HG03159 (cell line): ENCODE measurements around the gene NXPE3.

Experiments used
- ATAC-seq: cut with Tn5 transposase; IDR thresholded peaks from one replicate; pipeline ENCODE4 v1.9.1; 2021; ENCODE audit warnings: mild to moderate bottlenecking, moderate library complexity; ENCODE audit not compliant: unreplicated experiment

Gene NXPE3

DNA sequence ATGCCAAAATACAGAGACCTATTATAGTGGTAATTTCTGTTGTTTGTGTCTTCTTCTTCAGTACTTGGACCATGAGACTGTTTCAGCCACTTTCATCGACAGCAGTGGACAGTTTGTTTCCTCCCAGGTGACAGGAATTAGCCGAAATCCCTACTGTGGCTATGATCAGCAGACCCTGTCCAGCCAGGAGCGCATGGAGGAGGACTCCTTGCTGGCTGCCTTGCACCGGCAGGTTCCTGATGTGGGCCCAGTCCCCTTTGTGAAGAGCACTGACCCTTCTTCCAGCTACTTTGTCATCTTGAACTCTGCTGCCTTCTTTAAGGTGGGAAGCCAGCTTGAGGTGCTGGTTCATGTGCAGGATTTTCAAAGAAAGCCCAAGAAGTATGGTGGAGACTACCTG is 22.2 kb downstream of the NXPE3 start:
- no peak for ATAC-seq

DNA sequence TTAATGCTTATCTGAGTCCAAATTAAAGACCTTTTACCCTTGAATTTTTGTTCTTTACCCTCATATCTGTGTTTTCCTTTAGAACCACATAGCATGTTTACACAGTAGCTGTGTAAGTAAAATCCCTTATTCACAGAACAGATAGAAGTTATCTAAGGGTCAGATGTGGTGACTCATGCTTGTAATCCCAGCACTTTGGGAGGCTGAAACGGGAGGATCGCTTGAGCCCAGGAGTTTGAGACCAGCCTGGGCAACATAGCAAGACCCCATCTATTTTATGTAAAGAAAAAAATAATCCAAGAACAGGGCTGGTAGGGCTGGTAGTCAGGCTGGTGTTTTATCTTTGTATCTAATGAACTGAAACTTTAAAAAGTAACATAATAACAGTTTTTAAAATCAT is 23.2 kb downstream of the NXPE3 start:
- ATAC-seq = no peak

DNA sequence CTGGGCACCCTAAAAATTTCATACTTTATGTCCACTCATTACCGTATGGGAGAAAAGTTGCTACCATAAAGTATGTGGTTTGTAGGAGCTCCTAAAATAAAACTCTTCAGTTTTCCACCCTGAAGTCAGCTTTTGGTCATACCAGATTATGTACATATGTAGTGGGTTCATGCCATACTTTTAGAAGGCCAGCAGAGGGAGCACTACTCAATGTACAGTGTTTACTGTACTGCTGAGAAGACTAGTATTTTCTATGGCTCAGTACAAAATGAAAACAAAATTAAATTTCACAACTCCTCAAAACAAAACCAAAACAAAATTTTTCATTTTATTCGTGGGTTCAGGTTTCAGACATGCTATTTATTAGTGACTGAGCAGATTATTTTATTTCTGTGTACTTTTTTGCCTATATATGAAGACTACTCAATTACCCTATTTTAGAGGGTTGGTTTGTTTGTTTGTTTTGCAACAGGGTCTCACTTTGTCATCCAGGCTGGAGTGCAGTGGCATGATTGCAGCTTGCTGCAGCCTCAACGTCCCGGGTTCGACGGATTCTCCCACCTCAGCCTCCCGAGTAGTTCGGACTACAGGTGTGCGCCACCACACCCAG is 24.3 kb downstream of the NXPE3 start:
- ATAC-seq = peak; percentile 93

DNA sequence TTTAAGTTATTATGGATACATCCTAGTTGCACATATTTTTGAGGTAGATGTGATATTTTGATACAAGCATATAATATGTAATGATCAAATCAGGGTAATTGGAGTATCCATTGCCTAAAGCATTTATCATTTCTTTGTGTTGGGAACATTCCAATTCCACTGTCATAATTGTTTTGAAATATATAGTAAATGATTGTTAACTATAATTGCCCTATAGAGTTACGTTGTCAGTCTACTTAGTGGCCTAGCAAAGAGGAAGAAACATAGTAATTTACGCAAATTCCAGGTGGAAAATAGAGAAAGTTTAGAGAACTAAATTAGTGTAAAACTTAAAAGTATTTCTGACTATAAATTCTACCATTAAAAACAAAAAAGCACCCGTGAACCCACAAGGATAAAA is 24.9 kb downstream of the NXPE3 start:
- ATAC-seq = no peak

DNA sequence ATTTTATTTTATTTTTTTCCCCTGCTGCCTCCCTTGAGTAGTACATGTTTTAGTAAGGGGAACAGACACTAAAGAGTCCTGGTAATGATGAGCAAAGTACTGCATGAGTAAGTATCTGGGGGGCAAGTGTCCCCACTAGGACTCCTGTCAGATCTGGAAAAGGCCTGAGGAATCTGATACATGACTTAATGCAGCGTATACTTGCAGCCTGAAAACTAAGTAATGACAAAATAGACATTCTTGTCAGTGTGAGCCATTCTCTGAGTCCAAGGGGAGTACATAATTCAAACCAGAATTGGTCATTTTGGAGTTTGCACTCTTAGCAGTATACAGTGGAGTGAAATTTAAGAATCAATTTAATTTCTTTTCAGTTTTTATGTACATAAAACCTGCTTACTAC is 27.5 kb downstream of the NXPE3 start:
- no peak for ATAC-seq

DNA sequence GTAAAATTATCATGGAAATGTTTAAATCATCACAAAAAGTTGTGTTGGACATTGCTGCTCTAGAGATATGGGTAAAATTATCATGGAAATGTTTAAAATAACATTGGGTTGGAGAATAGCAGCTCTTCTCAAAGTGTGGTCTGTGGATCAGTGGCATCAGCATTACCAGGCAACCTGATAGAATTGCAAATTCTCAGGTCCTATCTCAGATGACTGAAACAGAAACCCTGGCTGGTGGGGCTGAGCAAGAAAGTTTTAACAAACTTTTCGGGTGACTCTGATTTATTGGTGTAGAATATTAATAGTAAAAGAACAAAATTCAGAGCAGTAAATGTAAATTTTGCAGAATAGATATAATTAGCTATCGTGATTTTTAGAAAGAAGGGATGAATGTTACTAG is 28.9 kb downstream of the NXPE3 start:
- ATAC-seq = peak; percentile 65

DNA sequence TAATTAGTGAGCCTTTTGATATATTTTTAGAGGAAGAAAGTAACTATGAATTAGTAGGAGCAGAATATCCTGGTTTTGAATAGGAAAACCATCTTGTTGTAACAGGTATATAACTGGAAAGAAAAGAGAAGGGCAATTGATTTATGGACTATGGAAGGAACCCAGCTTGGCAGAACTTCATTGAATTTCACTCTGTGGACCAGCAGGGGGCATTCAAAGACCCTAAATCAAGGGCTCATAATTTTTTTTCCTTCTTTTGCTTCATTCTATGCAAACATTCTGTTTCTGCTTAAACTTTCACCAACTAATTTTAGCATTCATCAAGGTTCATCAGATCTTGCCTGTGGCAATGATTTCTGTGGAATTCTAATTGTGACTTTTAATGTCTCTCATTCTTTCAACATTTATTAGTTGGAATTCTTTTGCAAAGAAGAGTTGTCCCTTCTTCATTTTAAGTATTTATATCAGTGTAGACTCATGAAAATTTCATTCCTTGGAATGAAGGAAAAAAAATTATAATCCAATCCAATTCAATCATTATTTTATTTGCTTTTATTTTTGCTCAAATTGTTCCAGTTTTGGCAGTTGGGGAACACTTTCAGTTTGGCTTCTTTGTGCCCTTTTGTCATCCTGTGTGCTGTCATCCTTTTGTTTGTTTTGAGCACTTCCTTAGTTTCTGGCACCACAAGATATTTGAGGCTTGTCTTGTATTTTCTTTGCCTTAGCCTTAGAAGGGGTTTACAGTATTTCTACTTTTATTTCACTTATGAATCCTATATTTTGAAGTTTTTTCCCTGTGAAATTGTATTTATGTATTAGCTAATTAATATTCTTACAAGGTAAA is 30.4 kb downstream of the NXPE3 start:
- ATAC-seq = peak; percentile 42

DNA sequence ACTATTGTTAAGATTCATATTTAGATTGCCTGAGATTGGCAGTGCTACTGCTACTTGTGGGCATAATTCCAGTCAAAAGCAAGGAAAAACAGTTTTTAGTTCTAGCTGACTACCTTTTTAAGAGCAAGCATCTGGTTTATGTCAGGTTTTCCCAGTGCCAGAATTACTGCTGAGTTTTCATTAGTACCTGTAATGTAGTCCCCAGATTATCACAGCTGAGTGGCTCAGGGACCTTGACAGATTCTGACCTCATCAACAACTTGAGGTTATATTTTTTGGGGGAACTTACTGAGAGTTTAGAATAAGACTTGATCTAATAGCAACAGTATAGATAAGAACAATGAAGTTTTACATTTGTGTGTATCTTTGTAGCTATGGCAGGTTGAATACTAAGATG is 31.0 kb downstream of the NXPE3 start:
- ATAC-seq = no peak

DNA sequence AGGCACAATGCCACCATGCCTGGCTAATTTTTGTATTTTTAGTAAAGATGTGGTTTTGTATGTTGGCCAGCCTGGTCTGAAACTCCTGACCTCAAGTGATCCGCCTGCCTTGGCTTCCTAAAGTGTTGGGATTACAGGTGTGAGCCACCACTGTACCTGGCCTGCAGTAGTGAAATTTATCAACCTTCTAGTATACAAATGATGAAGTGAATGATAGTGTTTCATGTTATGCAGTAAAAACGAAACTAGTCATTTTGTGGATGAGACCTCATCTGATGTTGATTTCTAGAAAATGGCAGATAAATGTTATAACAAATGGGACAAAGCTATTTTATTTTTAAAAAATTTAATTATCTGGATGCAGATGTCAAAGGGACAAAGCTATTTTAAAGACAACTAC is 32.9 kb downstream of the NXPE3 start:
- no peak for ATAC-seq

DNA sequence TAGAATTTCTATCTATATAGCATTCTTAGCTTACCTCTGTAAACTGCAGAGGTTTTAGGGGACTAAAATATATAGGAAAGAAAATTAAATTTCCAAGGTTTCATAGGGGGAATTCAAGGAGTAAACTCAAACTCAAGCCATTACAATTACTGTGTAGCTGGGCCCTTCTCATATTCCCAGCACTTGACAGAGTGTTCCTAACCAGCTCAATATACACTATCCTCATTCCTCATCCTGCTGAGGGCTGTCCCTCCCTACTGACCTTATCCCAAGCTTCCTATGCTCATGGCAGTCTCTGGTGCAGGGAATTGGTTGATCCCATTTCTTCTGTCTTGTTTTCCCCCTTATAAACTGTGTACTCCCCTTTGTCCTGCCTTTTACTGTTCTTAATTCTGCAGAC is 33.9 kb downstream of the NXPE3 start:
- no peak for ATAC-seq

DNA sequence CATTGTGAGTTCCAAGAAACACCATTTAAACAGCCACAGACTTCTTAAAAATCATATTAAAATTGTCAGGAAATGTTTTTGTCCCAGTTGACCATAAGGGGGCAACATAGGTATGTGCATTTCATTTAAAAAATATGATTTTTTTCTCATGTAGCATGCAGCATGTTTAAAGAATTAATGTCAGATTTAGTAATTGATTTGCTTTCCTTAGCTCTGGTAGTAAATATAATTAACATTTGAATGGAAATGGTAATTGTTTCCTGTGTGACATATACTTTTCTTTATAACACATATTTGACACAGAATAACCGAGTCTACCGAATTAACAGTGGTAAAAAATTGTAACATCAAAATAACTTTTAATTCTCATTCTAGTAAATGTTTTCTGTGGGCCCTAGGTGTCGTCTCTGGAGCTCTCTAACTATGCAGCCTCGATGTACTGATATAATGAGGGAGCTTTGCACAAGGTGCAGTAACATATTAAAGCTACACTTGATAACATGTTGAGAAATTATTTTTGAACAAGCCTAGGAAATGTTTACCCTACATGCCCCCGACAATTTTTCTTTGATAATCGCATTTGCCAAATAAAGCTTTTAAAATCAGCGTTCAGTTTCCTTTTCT is 34.9 kb downstream of the NXPE3 start:
- ATAC-seq = no peak

DNA sequence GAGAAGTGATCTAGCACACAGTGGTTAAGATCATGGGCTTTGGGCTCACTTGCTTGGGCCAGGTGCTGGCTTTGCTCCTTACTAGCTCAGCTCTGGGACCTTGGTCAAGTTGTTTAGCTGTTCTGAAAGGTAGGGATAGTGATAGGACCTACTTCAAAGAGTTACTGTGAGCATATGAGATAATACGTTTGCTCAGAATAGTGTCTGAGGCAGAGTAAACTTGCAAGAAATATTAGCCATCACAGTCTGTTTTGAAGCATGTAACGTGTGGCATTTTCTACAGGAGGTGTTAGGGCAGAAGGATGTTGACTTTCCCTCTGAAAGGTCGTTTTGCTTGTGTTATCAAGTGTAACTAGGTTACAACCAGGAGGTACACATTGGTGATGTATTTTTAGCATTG is 35.8 kb downstream of the NXPE3 start:
- no peak for ATAC-seq

DNA sequence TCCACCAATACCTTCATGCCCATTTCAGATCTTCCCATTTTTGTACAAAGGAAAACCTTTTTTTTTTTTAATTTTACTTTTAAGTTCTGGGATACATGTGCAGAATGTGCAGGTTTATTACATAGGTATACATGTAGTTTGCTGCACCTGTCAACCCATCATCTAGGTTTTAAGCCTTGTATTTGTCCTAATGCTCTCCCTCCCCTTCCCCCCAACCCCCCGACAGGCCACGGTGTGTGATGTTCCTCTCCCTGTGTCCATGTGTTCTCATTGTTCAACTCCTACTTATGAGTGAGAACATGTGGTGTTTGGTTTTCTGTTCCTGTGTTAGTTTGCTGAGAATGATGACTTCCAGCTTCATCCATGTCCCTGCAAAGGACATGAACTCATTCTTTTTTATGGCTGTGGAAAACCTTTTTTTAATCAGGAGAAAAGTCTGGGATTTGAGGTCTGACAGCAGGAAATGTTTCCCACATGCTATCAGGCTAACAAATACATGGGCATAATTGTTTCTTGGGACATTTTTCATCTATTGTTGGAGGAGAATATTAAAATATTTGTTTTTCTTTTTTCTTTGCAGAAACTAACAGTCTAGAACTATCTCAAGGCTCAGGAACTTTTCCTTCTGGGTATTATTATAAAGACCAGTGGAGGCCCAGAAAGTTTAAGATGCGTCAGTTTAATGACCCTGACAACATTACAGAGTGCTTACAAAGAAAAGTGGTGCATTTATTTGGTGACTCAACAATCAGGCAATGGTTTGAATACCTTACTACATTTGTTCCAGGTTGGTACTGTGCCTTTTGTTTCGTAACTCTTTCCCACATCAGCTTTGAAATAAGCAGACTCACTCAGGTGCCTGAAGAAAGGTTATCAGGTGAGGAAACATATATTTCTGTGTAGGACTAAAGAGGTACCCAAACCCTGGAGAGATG is 37.5 kb downstream of the NXPE3 start:
- ATAC-seq = no peak

DNA sequence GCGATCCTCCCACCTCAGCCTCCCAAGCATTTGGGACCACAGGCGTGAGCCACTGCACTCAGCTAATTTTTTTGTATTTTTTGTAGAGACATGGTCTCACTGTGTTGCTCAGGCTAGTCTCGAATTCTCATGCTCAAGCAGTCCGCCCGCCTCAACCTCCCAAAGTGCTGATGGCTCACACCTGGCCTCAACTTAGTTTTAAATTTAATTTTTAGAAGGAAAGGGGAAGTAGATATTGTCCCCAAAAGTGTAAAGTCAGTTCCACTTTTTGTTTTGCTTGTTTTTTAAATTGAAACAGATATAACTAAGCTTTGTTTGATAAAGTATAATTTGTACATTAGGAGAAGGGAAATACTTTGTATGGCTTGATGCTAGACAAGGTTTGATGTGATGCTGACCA is 39.0 kb downstream of the NXPE3 start:
- peak; percentile 40 for ATAC-seq

DNA sequence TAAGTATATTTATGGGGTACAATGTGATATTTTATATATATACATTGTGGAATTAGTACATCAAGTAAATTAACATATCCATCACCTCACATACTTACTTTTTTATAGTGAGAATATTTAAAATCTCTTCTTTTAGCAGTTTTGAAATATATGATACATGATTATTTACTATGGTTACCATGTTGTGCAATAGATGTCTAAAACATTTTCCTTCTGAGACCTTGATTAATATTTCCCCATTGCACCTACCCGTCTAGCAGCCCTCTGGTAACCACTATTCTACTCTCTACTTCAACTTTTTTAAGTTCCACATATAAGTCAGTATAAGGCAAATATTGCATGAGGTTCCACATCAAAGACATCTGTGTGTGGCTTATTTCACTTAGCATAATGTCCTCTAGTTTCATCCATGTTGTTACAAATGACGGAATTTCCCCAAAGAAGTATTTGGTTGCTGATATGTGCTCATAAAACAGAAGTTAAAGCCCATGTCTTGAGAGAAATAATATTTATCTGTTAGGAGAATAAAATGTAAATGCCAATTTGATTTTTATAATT is 40.7 kb downstream of the NXPE3 start:
- ATAC-seq = peak; percentile 53

DNA sequence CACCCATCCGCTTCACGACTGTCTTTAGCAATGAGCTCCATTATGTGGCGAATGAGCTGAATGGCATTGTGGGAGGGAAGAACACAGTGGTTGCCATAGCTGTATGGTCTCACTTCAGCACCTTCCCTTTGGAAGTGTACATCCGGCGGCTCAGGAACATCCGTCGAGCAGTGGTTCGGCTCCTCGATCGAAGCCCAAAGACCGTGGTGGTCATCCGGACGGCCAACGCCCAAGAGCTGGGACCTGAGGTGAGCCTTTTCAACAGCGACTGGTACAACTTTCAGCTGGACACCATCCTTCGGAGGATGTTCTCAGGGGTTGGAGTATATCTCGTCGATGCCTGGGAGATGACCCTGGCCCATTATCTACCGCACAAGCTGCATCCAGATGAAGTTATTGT is 42.5 kb downstream of the NXPE3 start:
- no peak for ATAC-seq

DNA sequence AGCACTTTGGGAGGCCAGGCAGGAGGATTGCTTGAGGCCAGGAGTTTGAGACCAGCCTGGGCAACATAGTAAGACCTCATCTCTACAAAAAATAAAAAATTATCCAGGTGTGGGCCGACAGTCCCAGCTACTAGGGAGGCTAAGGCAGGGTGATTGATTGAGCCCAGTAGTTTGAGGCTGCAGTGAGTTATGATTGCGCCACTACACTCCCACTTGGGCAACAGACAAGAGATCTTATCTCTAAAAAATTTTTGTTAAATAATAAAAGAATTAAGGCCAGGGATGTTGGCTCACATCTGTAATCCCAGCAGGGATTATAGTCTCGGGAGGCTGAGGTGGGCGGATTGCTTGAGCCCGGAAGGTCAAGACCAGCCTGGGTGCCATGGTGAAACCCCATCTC is 44.5 kb downstream of the NXPE3 start:
- ATAC-seq = no peak

DNA sequence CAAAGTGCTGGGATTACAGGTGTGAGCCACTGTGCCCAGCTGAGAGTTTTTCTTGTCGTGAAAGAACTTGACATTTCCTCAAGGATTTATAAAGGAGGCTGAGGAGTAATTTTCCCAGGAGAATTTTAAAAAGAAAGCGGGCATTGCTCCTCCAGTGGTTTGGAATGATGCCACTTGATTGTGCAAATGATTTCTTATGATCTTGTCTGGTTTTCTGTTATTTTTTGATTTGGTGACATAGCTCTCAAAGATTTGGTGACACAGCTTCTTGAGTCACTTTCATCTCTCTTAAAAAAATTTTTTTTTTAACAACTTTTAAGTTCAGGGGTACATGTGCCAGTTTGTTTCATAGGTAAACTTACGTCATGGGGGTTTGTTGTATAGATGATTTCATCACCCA is 45.7 kb downstream of the NXPE3 start:
- no peak for ATAC-seq

DNA sequence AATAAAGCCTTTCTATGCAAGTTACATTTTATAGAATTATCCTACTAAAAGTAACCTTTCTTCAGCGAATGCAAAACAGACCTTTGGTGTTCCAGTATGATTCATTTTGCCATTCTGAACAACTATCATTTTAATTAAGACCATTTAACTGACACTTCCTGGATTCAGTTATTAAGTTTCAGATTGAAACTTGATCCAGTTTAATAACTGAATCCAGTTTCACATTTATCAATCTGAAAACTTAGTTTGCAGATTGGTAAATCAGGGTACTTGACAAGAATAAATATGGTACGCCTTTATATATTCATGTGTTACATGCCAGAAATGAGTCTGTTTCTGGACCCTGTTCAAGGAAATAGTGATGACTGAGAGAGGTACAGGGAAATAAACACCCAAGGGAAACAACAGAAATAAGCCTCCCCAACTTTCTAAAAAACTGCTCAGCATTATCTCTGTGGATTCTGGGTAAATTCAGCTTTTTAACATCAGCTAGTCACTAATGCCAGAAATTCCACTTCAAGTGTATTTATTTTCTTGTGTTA is 47.0 kb downstream of the NXPE3 start:
- no peak for ATAC-seq
